ENCODE measurements around the gene ANKRD44.

DNA sequence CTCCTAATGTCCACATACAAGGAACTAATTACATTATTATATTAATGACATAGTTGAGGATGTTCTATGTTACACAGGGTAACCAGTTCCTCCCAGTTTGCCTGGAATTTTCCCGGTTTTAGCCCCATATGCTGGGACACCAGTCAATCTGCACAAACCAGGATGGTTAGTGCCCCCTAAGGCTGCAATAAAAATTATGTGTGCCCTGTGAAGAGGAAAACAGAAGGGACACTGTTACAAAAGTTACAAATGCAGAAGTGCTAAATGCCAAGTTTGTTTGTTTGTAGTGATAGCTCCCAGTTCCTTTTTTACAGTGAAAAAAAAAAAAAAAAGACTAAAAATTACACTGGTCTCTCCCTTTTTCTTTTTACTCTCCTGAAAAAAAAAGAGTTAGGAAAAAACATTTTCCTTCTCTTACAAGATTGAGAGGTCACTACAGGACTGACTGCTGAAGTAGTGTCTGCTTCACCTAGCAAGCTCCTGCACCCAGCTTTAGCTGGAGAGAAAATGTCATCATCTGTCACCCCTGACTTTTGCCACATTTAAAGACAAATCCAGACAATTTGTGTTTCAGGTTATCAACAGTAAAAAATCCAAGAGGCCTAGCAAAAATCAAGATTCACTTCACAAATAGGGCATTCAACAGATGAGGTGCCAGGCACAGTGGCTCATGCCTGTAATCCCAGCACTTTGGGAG lies 3.2 kb downstream of the ANKRD44 start:
- no peak for TF ChIP-seq ZNF274 (IDR thresholded peaks at IDR 0.05; ENCODE audit: low read depth, low read length)
- no peak for TF ChIP-seq YY1 (IDR thresholded peaks at IDR 0.05; ENCODE audit: insufficient read depth, insufficient read length)
